NCI-H1930 (cell line): ENCODE data around the gene LMF1.

Experiments used
- DNase-seq, 2 experiments: peaks; one replicate each; lab custom pipeline; 2025; lab: John Stamatoyannopoulos, UW

Gene LMF1

GRCh38 chr16:984736-985636 is 14.2 kb upstream of the LMF1 start:
- DNase-seq = no peak

GRCh38 chr16:984121-984694 is 13.4 kb upstream of the LMF1 start:
- DNase-seq = no peak

GRCh38 chr16:983044-984030 is 12.6 kb upstream of the LMF1 start:
- no peak for DNase-seq

GRCh38 chr16:982145-983043 is 11.6 kb upstream of the LMF1 start:
- DNase-seq = no peak

- DNase-seq = no peak
Observed at GRCh38 chr16:981695-982144, 10.9 kb upstream of the LMF1 start, which contains the start of gene SOX8. Gene SOX8, plus strand, starts transcription at chr16:981770. Its CDS starts 153 bp downstream, at chr16:981923.

- DNase-seq = no peak
Observed at GRCh38 chr16:980595-980854, 9.7 kb upstream of the LMF1 start.

GRCh38 chr16:979859-980594 is 9.2 kb upstream of the LMF1 start:
- DNase-seq = no peak

GRCh38 chr16:979147-979546 is 8.4 kb upstream of the LMF1 start:
- DNase-seq = no peak

GRCh38 chr16:978403-978802 is 7.6 kb upstream of the LMF1 start:
- no peak for DNase-seq

GRCh38 chr16:977896-978295 is 7.1 kb upstream of the LMF1 start:
- no peak for DNase-seq

GRCh38 chr16:977081-977701 is 6.4 kb upstream of the LMF1 start:
- no peak for DNase-seq

- DNase-seq = no peak
Observed at GRCh38 chr16:976389-976931, 5.7 kb upstream of the LMF1 start.

GRCh38 chr16:975291-975690 is 4.5 kb upstream of the LMF1 start:
- no peak for DNase-seq

GRCh38 chr16:974611-975261 is 4.0 kb upstream of the LMF1 start:
- no peak for DNase-seq

GRCh38 chr16:974001-974601 is 3.3 kb upstream of the LMF1 start:
- no peak for DNase-seq

GRCh38 chr16:973366-973765 is 2.6 kb upstream of the LMF1 start:
- no peak for DNase-seq

- no peak for DNase-seq
Observed at GRCh38 chr16:972316-973002, 1.7 kb upstream of the LMF1 start.

GRCh38 chr16:971981-972315 is 1.2 kb upstream of the LMF1 start:
- DNase-seq = no peak

GRCh38 chr16:971582-971905 is 760 bp upstream of the LMF1 start:
- DNase-seq = no peak
